ENCODE results near the gene BPIFB6.

Gene BPIFB6

DNA sequence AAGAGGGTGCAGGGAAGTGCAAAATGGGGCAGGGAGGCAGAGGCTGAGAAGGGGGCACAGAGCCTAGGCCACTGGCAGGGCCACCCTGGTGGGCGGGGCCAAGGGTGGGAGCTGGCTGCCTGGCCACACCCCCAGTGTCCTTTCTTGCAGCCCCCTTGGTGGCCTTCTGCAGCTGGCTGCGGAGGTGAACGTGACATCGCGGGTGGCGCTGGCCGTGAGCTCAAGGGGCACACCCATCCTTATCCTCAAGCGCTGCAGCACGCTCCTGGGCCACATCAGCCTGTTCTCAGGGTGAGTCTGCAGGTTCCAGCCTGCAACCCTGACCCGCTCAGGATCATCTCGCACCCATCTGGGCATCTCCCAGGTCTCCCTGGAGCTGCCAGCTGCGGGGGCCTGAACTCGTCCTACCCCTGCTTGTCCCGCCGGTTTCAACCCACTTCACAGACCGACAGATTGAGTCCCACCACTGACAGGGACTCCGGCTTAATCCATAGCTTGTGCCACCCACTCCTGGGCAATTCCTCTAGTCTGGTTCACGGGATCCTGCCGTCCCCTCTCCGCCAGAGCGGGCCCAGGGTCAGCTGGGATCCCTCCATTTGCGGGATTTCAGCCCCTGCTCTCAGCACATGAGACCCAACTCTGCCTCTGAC, 28.4 kb downstream of the BPIFB6 start:
- DNase-seq (ENCODE audit: low read depth in 2 of 2, low spot score in 1 of 2), result no peak

DNA sequence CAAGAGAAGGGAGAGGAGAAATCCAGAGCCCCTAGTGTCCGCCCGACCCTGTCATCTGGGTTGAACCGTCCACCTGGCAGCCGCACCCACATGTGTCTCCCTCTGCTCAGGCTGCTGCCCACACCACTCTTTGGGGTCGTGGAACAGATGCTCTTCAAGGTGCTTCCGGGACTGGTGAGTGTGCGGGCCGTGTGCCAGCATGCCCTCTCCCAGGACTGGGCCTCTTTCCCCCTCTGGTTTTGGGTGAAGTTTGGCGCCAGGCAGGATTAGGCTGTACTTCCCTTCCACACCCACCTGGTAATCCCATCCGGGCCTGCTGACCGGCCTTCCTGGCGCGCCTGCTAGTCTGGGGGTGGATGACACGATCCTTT, 30.2 kb downstream of the BPIFB6 start:
- no peak for DNase-seq (ENCODE audit: low read depth in 2 of 2, low spot score in 1 of 2)

DNA sequence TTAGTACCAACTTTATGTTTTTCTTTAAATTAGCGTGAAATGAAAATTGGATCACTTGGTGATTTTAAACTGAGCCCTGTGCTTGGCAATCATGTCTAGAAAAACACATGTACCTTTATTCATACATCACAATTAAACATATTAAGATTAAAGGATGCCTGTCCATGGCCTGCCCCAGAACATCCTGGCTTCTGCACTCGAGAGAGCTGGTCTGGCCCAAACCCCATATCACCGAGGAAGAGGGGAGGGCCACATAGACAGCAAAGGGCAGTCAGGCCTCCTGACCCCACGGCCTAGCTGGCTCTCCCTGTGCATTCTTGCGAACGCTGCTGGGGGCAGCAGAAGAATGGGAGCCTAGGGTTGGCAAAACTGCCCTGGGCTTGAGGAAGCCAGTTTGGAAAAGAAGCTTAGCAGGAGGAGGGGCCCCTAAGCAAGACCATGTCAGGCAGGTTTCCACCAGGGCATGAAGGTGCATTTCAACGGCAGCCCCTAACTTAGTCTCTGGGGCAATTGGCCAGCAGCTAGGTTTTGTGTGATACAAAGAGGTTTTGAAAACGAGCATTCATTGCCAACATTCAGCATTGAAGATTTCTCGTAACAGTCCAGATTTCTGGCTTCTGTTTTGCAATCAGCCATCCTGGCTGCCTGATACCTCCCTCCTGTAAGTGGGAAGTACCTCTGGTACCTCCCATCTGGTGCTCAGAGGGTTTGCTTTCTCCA, 30.8 kb downstream of the BPIFB6 start:
- no peak for DNase-seq (ENCODE audit: low read depth in 2 of 2, low spot score in 1 of 2)

DNA sequence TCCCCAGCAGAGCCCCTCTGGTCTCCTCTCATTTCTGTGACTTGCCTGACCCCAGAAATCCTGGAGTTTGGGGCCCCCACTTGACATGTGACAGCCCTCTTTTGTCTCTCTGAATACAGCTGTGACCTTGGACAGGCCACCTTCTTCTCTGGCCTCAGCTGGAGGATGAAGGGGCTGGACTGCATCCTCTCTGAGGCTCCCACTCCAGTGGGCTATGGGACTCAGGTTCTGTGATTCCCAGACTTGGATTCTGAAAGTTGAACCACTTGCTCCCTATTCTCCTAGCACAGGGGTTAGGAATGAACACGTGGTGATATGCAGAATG, 31.3 kb downstream of the BPIFB6 start:
- no peak for DNase-seq (ENCODE audit: low read depth in 2 of 2, low spot score in 1 of 2)

DNA sequence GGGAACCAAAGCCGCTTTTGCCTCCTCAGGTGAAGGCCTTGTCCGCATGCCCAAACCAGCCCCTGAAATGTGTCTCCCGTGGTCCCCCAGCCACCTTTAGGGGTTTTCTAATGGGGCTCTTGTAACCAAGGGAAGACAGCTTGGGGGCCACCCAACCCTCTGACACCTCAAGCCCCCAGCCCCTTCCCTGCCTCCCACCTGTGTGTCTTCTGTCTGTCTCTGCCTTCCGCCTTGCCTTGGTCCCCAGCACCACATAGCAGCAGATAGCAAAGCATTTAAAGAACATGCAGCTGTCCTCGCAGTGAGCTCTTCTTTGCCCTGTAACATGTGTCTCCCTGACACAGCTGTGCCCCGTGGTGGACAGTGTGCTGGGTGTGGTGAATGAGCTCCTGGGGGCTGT, 31.8 kb downstream of the BPIFB6 start:
- no peak for DNase-seq (ENCODE audit: low read depth in 2 of 2, low spot score in 1 of 2)

DNA sequence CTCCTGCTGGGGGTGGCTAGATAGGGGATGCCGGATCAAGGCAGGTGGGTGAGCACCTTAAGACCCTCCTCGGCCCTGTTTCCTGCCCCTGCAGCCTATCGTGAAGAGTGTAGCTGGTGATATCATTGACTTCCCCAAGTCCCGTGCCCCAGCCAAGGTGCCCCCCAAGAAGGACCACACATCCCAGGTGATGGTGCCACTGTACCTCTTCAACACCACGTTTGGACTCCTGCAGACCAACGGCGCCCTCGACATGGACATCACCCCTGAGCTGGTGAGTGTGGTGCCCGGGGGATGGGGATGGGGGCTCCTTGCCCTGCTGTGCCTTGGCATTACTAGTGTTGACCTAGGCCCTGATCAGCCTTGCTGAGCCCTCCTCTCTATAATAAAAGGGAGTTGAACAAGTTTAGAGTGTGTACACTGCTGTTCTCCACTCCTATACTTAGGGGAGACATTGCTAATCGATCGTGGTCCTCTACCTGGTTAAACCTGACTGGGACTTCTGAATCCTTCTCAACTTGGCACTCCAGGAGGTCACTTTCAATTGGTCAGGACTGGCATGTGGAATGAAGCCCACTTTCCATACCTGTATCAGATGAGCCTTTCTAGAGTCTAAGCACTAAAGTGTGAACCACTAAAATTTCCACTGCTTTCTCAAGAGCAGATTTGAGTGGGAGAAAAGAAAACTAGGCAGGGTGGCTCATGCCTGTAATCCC, 33.3 kb downstream of the BPIFB6 start:
- no peak for DNase-seq (ENCODE audit: low read depth in 2 of 2, low spot score in 1 of 2)

DNA sequence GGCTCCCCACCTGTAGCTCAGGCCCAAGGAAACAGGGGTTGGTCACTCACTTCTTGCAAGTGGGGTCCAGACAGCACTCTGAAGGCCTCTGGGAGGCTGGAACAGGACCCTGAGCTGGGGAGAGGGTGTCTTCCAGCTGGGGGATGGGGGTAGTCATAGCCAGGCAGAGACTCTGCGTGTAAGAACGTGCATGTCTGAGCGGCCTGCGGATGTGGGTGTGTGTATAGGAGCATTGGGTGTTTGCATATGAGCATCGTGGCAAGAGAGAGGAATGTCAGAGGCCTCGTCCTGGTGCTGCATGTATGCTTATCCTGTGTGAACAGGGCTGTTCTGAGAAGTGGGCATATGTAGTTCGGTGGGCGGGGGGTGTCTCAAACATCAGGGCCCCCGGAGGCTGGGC, 34.3 kb downstream of the BPIFB6 start:
- DNase-seq (ENCODE audit: low read depth in 2 of 2, low spot score in 1 of 2), result no peak

DNA sequence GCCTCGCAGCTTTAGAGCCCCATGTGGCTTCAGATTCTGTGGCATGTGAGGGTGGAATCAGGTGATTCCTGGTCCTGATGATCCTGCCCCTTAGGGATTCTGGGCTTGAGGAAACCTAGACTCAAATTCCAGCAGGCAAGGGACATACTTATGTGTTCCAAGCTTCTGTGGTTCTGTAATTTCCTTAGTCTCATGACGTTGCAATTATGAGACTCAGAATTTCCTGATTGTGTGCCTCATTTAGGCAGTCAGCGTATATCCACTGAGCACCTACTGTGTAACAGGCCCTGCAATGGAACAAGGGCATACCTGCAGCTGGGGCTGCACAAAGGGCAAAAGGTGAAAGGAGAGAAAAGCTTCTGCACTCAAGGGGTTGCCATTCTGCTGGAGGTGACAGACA, 36.4 kb downstream of the BPIFB6 start:
- no peak for DNase-seq (ENCODE audit: low read depth in 2 of 2, low spot score in 1 of 2)

DNA sequence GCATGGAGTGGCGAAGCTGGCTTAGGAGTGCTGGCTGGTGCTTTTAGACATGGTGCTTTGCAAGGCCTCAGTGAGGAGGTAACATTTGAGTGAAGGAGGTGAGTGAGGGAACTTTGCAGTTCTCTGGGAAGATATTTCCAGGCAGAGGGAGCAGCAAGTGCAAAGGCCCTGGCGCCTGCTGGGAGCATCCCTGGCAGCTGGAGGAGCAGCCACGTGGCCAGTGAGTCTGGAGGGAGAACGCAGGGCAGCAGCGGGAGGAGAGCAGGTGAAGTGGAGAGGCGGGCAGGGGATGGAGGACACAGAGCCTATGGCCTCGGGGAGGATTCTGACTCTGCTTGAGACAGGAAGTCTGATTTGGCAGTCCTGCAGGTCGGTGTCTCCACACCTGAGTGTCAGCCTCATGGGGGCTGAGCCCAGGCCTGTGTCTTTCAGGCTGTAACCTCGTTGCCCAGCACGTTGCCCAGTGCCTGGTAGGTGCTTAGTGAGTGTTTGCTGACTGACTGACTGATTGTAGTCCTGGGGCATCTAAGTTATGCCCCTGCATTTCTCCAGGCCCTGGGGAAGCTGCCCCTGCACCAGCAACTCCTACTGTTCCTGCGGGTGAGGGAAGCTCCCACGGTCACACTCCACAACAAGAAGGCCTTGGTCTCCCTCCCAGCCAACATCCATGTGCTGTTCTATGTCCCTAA, 36.9 kb downstream of the BPIFB6 start:
- DNase-seq (ENCODE audit: low read depth in 2 of 2, low spot score in 1 of 2), result no peak

DNA sequence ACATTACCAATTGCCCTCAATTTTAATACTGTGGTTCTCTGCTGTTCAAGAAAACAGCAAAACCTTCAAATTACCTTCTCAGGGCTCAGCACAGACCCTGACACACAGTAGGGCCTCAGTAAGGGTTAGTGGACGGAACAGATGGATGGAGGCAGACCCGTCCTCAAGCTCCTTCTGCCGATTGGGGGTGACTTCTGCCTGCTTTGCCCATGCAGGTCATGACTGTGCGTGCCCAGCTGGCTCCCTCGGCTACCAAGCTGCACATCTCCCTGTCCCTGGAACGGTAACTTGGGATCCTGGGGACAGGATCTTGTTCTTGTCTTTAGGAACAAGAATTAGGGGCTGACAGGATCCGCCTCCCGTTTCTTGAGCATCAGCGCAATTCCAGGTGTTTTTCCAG, 38.2 kb downstream of the BPIFB6 start:
- DNase-seq (ENCODE audit: low read depth in 2 of 2, low spot score in 1 of 2), result no peak

DNA sequence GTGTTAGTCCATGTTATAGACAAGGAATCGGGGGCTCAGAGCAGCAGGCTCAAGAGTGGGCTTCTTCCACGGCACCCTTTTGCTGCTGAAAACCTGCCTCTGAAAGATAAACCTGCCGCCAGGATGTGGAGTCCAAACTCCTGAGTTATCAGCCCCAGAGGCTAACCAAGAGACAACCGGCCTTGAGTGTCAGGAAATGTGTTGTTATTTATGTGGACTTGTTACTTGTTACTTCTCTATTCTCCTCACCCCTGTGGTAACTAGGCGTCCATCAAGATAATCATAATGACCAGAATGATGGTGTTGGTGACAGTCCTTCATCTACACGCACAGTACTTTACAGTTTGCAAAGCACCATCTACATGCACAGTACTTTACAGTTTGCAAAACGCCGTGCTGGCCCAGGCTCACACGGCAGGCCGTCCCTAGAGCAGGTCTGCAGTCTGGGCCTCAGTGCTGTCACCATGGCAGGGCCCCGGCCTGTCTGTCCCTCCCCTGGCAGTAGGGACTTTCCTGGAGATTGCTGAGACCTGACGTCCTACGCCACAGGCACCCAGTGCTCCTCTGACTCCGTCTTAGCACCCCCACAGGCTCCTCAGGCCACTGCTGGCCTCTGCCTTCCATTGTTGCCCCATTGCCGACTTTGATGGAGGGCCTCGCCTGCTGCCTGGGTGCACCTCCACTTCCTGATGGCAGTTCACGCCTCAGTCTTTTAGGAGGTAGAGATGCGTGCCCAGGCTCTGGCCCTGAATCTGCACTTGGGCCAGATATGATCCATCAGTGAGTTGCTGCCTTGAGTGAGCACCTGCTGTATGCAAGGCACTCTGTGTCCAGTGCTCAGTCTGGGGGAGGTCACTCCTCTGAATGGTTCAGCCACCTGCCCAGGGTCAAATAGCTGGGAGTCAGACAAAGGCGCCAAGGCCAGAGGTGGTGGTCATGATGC, 38.9 kb downstream of the BPIFB6 start:
- no peak for DNase-seq (ENCODE audit: low read depth in 2 of 2, low spot score in 1 of 2)

DNA sequence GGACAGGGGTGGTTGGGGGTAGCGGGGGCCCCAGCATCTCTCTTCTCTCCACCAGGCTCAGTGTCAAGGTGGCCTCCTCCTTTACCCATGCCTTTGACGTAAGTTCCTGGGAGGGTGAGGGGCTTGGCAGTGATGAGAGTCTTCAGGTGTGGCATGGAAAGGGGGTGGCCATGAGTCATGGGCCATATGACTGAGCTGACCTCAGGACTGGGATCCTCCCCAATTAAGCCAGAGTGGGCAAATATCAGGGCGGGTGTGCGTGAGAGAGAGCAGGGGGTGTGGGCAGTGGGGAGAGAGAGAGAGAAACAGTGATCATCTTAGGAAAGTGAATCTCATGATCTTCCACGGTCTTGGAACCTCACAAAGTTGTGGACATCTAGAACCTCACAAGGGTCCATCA, 39.8 kb downstream of the BPIFB6 start:
- no peak for DNase-seq (ENCODE audit: low read depth in 2 of 2, low spot score in 1 of 2)

DNA sequence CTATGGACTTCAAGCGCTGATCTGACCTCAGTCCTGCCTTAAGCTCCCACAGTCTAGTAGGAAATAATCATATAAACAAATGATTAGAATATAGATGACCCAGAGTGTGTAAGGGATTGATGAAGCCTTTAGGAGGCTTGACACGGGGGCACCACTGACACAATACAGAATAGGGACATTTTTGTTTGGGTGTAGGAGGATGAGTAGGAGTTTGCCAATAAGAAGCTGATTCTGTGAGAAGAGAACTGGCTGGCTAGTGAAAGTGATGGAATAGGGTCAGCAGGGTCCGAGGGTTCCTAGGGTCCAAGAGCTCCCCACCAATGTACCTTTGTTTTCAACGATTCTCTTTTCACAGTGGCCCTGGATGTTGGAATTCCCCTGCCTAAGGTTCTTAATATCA, 40.9 kb downstream of the BPIFB6 start:
- no peak for DNase-seq (ENCODE audit: low read depth in 2 of 2, low spot score in 1 of 2)

DNA sequence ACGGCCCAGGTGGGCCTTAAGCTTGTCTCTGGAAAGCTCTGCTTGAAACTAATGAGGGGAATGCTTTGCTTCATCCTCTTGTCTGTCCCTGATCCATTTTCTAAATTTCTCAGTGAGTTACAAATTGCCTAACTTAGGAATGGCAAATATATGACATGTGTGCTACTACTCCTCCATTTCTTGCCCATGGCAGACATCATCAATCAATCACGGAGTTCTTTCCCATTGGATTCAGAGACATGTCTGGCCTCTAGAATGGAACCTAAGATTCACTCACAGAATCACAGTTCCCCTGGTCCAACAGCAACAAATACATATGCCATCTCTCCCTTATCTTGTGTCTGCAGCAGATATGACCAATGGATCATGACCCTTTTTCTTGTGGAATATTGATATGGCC, 41.4 kb downstream of the BPIFB6 start:
- no peak for DNase-seq (ENCODE audit: low read depth in 2 of 2, low spot score in 1 of 2)

DNA sequence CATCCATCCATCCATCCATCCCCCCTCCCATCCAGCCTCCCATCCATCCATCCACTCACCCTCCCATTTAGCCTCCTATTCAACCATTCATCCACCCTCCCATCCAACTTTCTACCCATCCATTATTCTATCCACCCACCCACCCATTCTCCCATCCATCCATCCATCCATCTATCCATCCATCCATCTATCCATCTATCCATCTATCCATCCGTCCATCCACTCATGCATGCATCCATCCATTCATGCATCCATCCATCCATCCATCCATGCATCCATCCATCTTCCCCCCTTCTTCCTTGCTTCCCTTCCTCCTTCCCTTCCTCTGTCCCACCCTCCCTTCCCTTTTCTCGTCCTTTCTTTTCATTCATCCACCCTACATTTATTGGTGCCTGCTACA, 43.2 kb downstream of the BPIFB6 start:
- DNase-seq (ENCODE audit: low read depth in 2 of 2, low spot score in 1 of 2), result no peak

DNA sequence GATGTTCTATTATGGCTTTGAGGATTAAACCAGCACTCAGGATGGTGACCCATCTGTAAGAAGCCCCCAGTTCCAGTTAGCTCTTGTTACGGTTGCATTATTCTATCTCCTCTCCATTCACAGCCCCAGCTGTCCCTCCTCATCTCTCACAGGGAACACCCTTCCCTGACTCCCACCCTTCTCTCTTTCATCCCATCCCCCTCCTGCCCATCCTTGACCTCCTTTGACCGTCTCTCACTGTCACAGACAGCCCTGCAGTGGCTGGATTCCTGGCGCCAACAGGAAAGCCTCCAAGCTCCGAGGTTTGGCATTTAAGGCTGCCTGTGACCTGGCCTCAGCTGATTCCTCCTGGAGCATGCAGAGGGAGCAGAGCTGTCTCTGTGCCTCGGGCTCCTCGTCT, 43.8 kb downstream of the BPIFB6 start:
- no peak for DNase-seq (ENCODE audit: low read depth in 2 of 2, low spot score in 1 of 2)

DNA sequence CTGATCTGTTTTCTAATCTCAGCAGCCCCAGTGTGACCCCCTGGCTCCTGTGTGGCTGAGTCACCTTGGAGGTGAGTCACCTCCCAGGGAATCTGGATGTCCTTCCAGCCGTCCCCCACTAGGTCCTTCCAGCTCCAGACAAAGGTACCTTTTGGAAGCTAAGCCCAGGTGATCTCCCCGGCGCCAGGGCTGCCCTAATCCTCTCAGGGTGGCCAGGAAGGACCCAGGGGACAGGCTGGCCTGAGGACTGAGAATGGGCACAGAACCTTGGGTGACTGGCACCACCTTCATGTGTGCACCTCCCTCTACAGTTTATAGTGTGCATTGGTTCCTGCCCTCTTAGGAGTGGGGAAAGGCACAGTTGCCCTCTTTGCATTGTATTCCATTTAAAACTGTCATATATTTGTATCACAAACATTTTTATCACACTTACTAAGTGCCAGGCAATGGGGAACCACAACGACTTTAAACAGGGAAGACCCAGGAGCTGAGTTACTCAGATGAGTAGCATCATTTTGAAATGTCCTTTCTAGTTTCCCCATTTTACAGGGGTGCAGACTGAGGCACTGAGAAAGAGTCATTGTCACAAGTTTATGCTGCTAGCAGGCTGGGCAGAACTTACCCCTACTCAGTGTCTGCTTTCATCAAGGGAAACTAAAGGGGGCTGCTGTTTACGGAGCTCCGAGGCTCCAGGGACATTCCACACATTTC, 45.4 kb downstream of the BPIFB6 start:
- no peak for DNase-seq (ENCODE audit: low read depth in 2 of 2, low spot score in 1 of 2)

DNA sequence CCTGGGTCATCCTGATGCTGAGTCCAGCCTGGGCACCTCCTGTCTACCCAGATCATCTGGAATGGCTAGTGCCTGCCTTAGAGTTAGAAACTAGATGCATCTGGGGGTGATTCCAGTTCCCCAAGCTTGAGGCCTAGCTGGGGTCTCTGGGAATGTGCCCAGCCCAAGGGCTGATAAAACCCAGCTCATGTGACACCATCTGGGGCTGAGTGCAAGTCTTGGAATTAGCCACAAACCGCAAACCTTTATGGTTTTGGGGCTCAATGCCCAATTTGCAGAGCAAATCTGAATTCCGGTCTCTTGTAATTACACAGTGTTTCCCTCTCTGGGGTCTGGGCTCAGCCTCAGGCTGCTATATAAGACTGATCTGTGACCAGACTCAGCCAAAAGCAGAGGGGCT, 47.8 kb downstream of the BPIFB6 start, which contains the start of gene BPIFB4:
Gene BPIFB4, plus strand, starts transcription at position 385 of the 400 bp plus-strand sequence. CDS start 1,884 bp downstream, outside the sequence.
- no peak for DNase-seq (ENCODE audit: low read depth in 2 of 2, low spot score in 1 of 2)

DNA sequence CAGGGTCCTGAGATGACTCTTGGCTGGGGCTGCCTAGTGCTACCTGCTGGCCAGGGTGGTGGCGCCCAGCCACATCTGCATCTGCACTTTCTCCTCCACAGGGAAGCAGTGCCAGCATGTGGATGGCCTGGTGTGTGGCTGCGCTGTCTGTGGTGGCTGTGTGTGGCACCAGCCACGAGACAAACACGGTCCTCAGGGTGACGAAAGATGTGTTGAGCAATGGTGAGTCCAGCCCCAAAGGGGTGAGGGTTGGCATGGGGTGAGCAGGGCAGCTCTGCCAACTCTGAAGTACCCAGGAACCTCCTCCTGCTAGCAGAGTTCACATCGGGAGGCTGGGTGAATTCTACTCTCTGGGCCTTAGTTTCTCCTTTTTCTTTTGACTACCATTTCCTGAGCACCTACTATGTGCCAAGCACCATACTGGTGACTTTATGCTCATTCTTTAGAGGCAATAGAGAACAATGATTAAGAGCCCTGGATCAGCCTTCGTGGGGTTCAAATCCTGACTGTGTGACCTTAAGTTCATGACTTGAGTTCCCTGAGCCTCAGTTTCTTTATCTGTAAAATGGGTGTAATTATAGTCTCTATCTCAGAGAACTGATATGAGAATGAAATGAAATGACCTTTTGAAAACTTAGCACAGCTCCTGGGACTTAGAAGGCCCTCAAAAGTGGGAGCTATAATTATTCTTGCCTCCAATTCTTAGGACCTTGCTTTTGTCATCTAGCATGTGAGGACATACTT, 50.1 kb downstream of the BPIFB6 start:
- no peak for DNase-seq (ENCODE audit: low read depth in 2 of 2, low spot score in 1 of 2)

DNA sequence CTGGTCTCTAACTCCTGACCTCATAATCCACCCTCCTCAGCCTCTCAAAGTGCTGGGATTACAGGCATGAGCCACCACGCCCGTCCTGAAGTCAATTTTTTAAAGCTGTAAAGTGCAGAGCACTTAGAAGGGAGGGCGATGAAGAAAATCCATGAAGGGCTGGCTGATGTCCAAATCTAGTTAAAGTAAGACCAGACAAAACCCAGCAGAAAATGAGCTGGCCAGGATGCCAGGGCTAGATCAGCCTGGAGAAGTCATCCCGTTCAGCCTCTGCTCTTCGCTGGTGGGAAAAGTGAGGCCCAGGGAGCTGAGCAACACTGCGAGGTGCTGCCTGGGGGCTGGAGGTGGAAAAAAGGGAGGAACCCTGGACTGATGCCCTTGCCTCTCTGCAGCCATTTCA, 51.1 kb downstream of the BPIFB6 start:
- no peak for DNase-seq (ENCODE audit: low read depth in 2 of 2, low spot score in 1 of 2)
